CD4-positive, alpha-beta T cell (primary cell): ENCODE results near the gene CDYL. TPM values are rescaled to one million over a fixed set of nuclear protein-coding genes. Genes with fewer than 3 reads are reported as not detected.
A peak's percentile ranks its signal among the peaks of the same experiment; 100 is the strongest.

Source experiments
- ATAC-seq: fragments of 200-7000 bp; cut with Tn5 transposase; one replicate; pipeline ENCODE4 v1.10.0; 2022; ENCODE audit warnings: mild to moderate bottlenecking; ENCODE audit not compliant: poor library complexity
- CTCF ChIA-PET: fragments of 350-600 bp; sonication (Branson Sonifier 250); formaldehyde crosslinking; loops from one replicate; lab custom pipeline; 2021; ENCODE audit warnings: antibody characterized with exemption, inconsistent platforms; lab: Charles Lee
- POLR2A ChIA-PET: fragments of 350-600 bp; sonication (Branson Sonifier 250); formaldehyde crosslinking; loops from one replicate; lab custom pipeline; 2021; ENCODE audit warnings: antibody characterized with exemption, inconsistent platforms; lab: Charles Lee
- DNase-seq, 14 experiments: peaks; one replicate each; pipeline ENCODE4 v3.0.0-alpha.2; 2013 to 2020; ENCODE audit warnings: mixed read lengths in 2 of 14
- H3K27ac ChIP-seq, 2 donors: one replicate each; pipeline versions ENCODE4 v1.5.1 to v1.7.0; 2013; ENCODE audit warnings: low read length in 2 of 2, low read depth in 1 of 2, mild to moderate bottlenecking in 1 of 2
- H3K27me3 ChIP-seq, 2 experiments: 1 replicate in 1 of 2; 2 replicates in 1 of 2; pipeline versions ENCODE4 v1.6.1 to v1.7.0; 2013; ENCODE audit warnings: low read length in 2 of 2, control low read depth in 1 of 2, mild to moderate bottlenecking in 1 of 2, moderate library complexity in 1 of 2; ENCODE audit not compliant: insufficient read depth in 2 of 2, control insufficient read depth in 1 of 2
- H3K36me3 ChIP-seq: one replicate; pipeline ENCODE4 v1.6.1; 2013; ENCODE audit warnings: low read length, control low read depth; ENCODE audit not compliant: insufficient read depth
- H3K4me1 ChIP-seq: one replicate; pipeline ENCODE4 v1.6.1; 2013; ENCODE audit warnings: low read length, control low read depth; ENCODE audit not compliant: insufficient read depth
- H3K4me3 ChIP-seq: one replicate; pipeline ENCODE4 v1.5.1; 2013; ENCODE audit warnings: mild to moderate bottlenecking, low read length, moderate library complexity
- H3K9me3 ChIP-seq, 2 experiments: 1 replicate in 1 of 2; 2 replicates in 1 of 2; pipeline versions ENCODE4 v1.6.1 to v1.7.0; 2013; ENCODE audit warnings: low read length in 2 of 2, mild to moderate bottlenecking in 2 of 2, control low read depth in 1 of 2, moderate library complexity in 1 of 2; ENCODE audit not compliant: control insufficient read depth in 1 of 2, insufficient read depth in 1 of 2
- H3K27ac Mint-ChIP-seq: one replicate; pipeline ENCODE4 v1.8.0; 2020; ENCODE audit warnings: mixed read lengths
- H3K27me3 Mint-ChIP-seq: one replicate; pipeline ENCODE4 v1.8.0; 2021; ENCODE audit warnings: mixed read lengths
- H3K36me3 Mint-ChIP-seq: one replicate; pipeline ENCODE4 v1.8.0; 2021; ENCODE audit warnings: low read depth, mixed read lengths
- H3K4me1 Mint-ChIP-seq: one replicate; pipeline ENCODE4 v1.8.0; 2021; ENCODE audit warnings: low read depth, mixed read lengths
- H3K4me3 Mint-ChIP-seq: one replicate; pipeline ENCODE4 v1.8.0; 2020; ENCODE audit warnings: mild to moderate bottlenecking, mixed read lengths
- H3K9me3 Mint-ChIP-seq: one replicate; pipeline ENCODE4 v1.8.0; 2020; ENCODE audit warnings: mixed read lengths
- CTCF ChIP-seq: fragments of 200-600 bp; IDR thresholded peaks from one replicate; pipeline ENCODE4 v1.8.0; 2022; ENCODE audit warnings: antibody characterized with exemption, mild to moderate bottlenecking
- intact Hi-C, 2 experiments: fragments of 100-400 bp; cut with DNase I in 1 of 2; cut with micrococcal nuclease in 1 of 2; formaldehyde crosslinking; loops; one replicate each; pipeline versions ENCODE4 v1.15.1 to v1.9.0; 2023 to 2025; cut with DNase I, micrococcal nuclease
- total RNA-seq, 174 experiments: library from RNA in 2 of 174; stranded (reverse) in 2 of 174; gene quantifications; one replicate each; pipeline ENCODE4 v1.2.3 and lab custom pipeline; 2021 to 2026

CDYL gene
- total RNA-seq, 2 experiments from 2014 or later, result 23.8 to 23.9 TPM

- H3K4me3 Mint-ChIP-seq, result no peak overlapping the region
- ChIA-PET CTCF (no interaction called here), POLR2A (no interaction called here)
- H3K36me3 ChIP-seq, result peaks cover 34% of the 10 kb centered on the region
- H3K36me3 Mint-ChIP-seq, result peaks cover 83% of the 10 kb centered on the region
- H3K4me1 Mint-ChIP-seq, result peaks cover 2% of the 10 kb centered on the region
- H3K4me1 ChIP-seq, result no peaks in the 10 kb centered on the region
- no peak overlapping the region for H3K4me3 ChIP-seq
- intact Hi-C loops, result no loop called here
- H3K27ac ChIP-seq, result no peak overlapping the region
- H3K27ac Mint-ChIP-seq, result no peak overlapping the region
- H3K27me3 Mint-ChIP-seq, result no peaks in the 10 kb centered on the region
- no peak for DNase-seq
- ATAC-seq, result no peak
- H3K9me3 Mint-ChIP-seq, result no peaks in the 10 kb centered on the region
- H3K27me3 ChIP-seq, result no peaks in the 10 kb centered on the region
- H3K9me3 ChIP-seq, result peaks cover 8 to 10% of the 10 kb centered on the region in 2 experiments
- TF ChIP-seq CTCF, result no peak
Measured at GRCh38 chr6:4899249-4900034, 123.2 kb downstream of the CDYL start.

- peak in 1 of 14 experiments; percentile 9 for DNase-seq
- no peak for ATAC-seq
- H3K27me3 Mint-ChIP-seq, result no peaks in the 10 kb centered on the region
- peaks cover 23% of the 10 kb centered on the region for H3K4me1 Mint-ChIP-seq
- CTCF ChIA-PET, result no interaction called here
- Histone ChIP-seq H3K4me3 (no peak overlapping the region), H3K36me3 (peaks cover 24% of the 10 kb centered on the region), H3K4me1 (peaks cover 3% of the 10 kb centered on the region), H3K27me3 (no peaks in the 10 kb centered on the region), H3K9me3 (peaks cover 8 to 10% of the 10 kb centered on the region in 2 experiments), H3K27ac (no peak overlapping the region)
- POLR2A ChIA-PET, result no interaction called here
- intact Hi-C loops, result no loop called here
- no peak for TF ChIP-seq CTCF
- no peak overlapping the region for H3K4me3 Mint-ChIP-seq
- peaks cover 71% of the 10 kb centered on the region for H3K36me3 Mint-ChIP-seq
- no peak overlapping the region for H3K27ac Mint-ChIP-seq
- no peaks in the 10 kb centered on the region for H3K9me3 Mint-ChIP-seq
Measured at GRCh38 chr6:4901386-4902061, 125.3 kb downstream of the CDYL start.

GRCh38 chr6:4902363-4902762, 126.2 kb downstream of the CDYL start:
- H3K27me3 ChIP-seq, result no peaks in the 10 kb centered on the region
- H3K4me1 ChIP-seq, result peaks cover 9% of the 10 kb centered on the region
- Mint-ChIP-seq H3K27ac (no peak overlapping the region), H3K27me3 (no peaks in the 10 kb centered on the region), H3K36me3 (peaks cover 67% of the 10 kb centered on the region), H3K4me1 (peaks cover 32% of the 10 kb centered on the region), H3K9me3 (no peaks in the 10 kb centered on the region), H3K4me3 (no peak overlapping the region)
- no peak for ATAC-seq
- no peak overlapping the region for H3K4me3 ChIP-seq
- no peak for TF ChIP-seq CTCF
- peaks cover 8 to 10% of the 10 kb centered on the region in 2 experiments for H3K9me3 ChIP-seq
- peak in 2 of 14 experiments; percentile 17 to 26 for DNase-seq
- H3K27ac ChIP-seq, result no peak overlapping the region
- intact Hi-C loops, result no loop called here
- peaks cover 23% of the 10 kb centered on the region for H3K36me3 ChIP-seq
- CTCF ChIA-PET, result interaction anchor here (0.7 kb wide), 1 partner anchor 1611 kb away, joined by 3 read pairs; no protein-coding TSS in a partner anchor
- POLR2A ChIA-PET, result no interaction called here
